HL-60 (cell line): ENCODE results near the gene POFUT1.
"Not testable (repeated sequence)": the region's sequence is repeated elsewhere in the genome, so short reads cannot be mapped to it uniquely, and the experiment has no call there.

Source experiments
- DNase-seq, 2 experiments: peaks; one replicate each; pipeline ENCODE4 v3.0.0-alpha.2; 2010 to 2020; ENCODE audit warnings: low read depth in 1 of 2, low spot score in 1 of 2
- H3K27ac ChIP-seq: fragments of 250-450 bp; sonication (Bioruptor Pico); replicated peaks from 2 replicates; pipeline ENCODE4 v1.5.1; 2020; ENCODE audit warnings: mild to moderate bottlenecking, moderate library complexity
- H3K27me3 ChIP-seq: fragments of 250-450 bp; sonication (Bioruptor Pico); 2 replicates; pipeline ENCODE4 v1.5.1; 2021; ENCODE audit warnings: mild to moderate bottlenecking, moderate library complexity; ENCODE audit not compliant: insufficient read depth, poor library complexity, severe bottlenecking
- H3K4me3 ChIP-seq: replicated peaks from 2 replicates; pipeline ENCODE4 v1.5.1; 2011; ENCODE audit warnings: mild to moderate bottlenecking, control low read depth, low read length; ENCODE audit not compliant: insufficient read depth
- CTCF ChIP-seq: IDR thresholded peaks from one replicate; pipeline ENCODE4 v1.5.1; 2011; ENCODE audit warnings: low read length, control low read depth, inconsistent platforms; ENCODE audit not compliant: insufficient read depth
- GABPA ChIP-seq: IDR thresholded peaks from 2 replicates; pipeline ENCODE4 v1.6.1; 2012; ENCODE audit warnings: low read depth
- POLR2AphosphoS5 ChIP-seq: IDR thresholded peaks from 2 replicates; pipeline ENCODE4 v1.6.1; 2012; ENCODE audit warnings: low read depth
- REST ChIP-seq: IDR thresholded peaks from 2 replicates; pipeline ENCODE4 v1.6.1; 2012; ENCODE audit warnings: low read depth; ENCODE audit not compliant: insufficient replicate concordance
- SPI1 ChIP-seq: IDR thresholded peaks from 2 replicates; pipeline ENCODE4 v1.6.1; 2012; ENCODE audit warnings: low read depth, mild to moderate bottlenecking, borderline replicate concordance

The POFUT1 gene

GRCh38 chr20:32252189-32252588 lies 44.5 kb downstream of the POFUT1 start:
- no peak overlapping the region for H3K4me3 ChIP-seq
- DNase-seq: no peak
- TF ChIP-seq CTCF (no peak), POLR2AphosphoS5 (no peak), GABPA (no peak), REST (no peak)
- H3K27me3 ChIP-seq: no peaks in the 10 kb centered on the region
- no peak overlapping the region for H3K27ac ChIP-seq

GRCh38 chr20:32260973-32261372 lies 53.3 kb downstream of the POFUT1 start:
- not testable (repeated sequence) for DNase-seq, H3K4me3 ChIP-seq

GRCh38 chr20:32261644-32262043 lies 54.0 kb downstream of the POFUT1 start:
- no peak for TF ChIP-seq GABPA
- TF ChIP-seq POLR2AphosphoS5: no peak
- TF ChIP-seq CTCF: no peak
- TF ChIP-seq REST: no peak
- TF ChIP-seq SPI1: no peak
- no peak overlapping the region for H3K4me3 ChIP-seq
- no peak for DNase-seq
- no peak overlapping the region for H3K27ac ChIP-seq
- H3K27me3 ChIP-seq: no peaks in the 10 kb centered on the region

More at GRCh38 chr20:32260973-32261372, 53.3 kb downstream of the POFUT1 start:
- not testable (repeated sequence) for H3K27ac ChIP-seq, H3K27me3 ChIP-seq

- TF ChIP-seq REST: no peak
- TF ChIP-seq GABPA: no peak
- no peak for TF ChIP-seq CTCF
- TF ChIP-seq POLR2AphosphoS5: no peak
- TF ChIP-seq SPI1: no peak
- H3K27me3 ChIP-seq: no peaks in the 10 kb centered on the region
- no peak for DNase-seq
Observed at GRCh38 chr20:32263398-32263954, 55.8 kb downstream of the POFUT1 start.

More at GRCh38 chr20:32263398-32263954, 55.8 kb downstream of the POFUT1 start:
- Histone ChIP-seq H3K4me3 (no peak overlapping the region), H3K27ac (no peak overlapping the region)
